Measurements from ENCODE around the gene FNDC8.
"Not testable (repeated sequence)": the region's sequence is repeated elsewhere in the genome, so short reads cannot be mapped to it uniquely, and the experiment has no call there.

FNDC8 gene

GRCh38 chr17:35095741-35096140 is 25.7 kb upstream of the FNDC8 start:
- DNase-seq = no peak

GRCh38 chr17:35097776-35098175 is 23.6 kb upstream of the FNDC8 start:
- DNase-seq = no peak

DNA sequence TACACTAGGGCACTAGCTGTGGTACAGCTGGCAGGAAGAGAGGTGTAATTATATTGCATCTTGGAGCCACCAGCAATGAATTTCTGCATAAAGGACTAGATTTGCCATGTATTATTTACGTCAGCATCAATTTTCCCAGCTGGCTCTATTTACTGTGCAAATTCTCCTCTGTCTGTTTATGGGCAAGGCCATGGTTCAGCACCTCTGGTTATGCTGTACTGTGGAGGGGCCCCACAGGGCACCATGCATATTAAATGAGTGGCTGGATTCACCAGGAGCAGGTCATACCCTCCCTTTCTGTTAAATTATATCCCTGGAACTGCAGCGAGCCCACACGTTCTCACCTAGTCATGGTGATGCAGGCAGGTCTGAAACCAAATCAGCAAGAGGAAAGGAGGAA is 21.5 kb upstream of the FNDC8 start:
- DNase-seq = peak; percentile 98

- no peak for DNase-seq
Measured at GRCh38 chr17:35101036-35101435, 20.4 kb upstream of the FNDC8 start.

DNA sequence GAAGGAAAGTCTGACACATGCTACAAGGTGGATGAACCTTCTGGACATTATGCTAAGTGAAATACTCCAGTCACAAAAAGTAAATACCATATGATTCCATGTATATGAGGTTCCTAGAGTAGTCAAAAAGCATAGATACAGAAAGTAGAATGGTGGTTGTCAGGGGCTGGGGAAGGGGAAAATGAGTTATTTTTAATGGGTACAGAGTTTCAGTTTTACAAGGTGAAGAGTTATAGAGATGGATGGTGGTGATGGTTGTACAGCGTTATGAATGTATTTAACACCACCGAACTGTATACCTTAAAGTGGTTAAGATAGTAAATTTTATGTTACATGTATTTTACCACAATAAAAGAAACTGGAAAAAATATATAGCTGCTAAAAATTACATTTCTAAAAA is 19.7 kb upstream of the FNDC8 start:
- no peak for DNase-seq

- no peak for DNase-seq
Measured at GRCh38 chr17:35103271-35103670, 18.1 kb upstream of the FNDC8 start.

GRCh38 chr17:35104844-35105450 is 16.5 kb upstream of the FNDC8 start:
- DNase-seq = no peak

DNA sequence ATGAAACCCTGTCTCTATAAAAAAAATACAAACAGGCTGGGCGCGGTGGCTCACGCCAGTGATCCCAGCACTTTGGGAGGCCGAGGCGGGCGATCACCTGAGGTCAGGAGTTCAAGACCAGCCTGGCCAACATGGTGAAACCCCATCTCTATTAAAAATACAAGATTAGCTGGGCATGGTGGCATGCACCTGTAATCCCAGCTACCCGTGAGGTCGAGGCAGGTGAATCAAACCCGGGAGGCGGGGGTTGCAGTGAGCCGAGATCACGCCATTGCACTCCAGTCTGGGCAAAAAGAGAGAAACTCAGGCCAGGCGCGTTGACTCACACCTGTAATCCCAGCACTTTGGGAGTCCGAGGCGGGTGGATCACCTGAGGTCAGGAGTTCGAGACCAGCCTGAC is 10.6 kb upstream of the FNDC8 start:
- DNase-seq = not testable (repeated sequence)

DNA sequence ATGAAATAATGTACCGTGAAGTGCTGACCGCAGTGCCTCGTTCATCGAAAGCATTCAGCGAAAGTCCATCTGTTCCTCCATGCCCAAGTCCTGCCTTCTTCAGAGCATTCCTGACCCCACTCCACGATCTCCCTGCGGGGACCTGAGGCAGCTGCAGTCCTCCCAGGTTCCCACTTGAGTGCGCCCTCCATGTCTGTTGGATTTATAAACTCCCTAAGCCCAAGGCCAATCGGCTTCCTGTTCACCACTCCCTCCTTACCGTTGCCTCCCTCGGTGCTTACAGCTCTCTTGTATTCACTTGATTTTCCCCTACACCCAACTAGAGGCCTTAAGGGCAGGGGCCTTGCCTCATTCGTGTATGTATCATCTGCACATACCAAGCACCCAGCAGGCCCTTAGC is 4.6 kb upstream of the FNDC8 start:
- peak; percentile 78 for DNase-seq

- peak; percentile 81 for DNase-seq
Measured at GRCh38 chr17:35117984-35118383, 3.4 kb upstream of the FNDC8 start.

DNA sequence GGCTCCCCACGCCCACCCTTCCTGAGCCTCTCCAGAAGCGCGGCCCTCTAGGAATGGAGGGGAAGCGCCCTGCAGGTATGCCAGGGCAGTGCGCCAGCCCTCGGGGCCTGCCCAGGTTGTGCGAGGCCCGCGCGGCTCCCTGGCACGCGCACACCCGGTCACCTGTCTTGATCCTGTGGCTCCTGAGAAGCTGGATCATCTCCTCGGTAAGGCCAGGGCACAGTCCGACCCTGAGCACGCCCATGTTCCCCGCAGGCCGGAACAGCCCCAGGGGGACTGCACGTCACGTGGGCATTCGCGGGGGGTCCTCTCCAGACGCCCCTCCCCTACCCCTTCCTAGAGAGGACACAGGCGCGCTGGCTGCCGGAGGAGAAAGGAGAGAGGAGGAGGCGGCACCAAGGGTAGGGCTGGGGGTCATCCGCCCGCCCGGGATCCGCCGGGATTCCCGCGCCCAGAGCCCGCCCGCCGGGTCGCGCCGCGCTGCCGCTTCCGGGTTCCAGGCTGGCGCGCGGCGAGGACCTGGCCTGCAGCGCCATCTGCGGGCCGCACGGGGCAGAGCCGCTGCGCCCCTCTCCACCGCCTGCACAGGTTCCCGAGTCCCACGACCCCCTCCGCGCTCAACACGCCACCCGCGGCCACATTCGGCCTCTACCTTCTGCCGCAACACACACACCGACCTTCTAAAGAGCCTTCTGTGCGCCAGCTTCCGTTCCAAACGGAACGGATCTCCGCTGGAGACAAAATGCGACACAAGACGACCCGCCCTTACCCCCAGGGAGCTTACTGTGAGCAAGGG is 1.8 kb upstream of the FNDC8 start, which contains the start of gene RAD51D:
Gene RAD51D (minus strand): TSS at position 491 of the 796 bp plus-strand sequence. CDS start 247 bp downstream, at position 244.
- DNase-seq = peak; percentile 98

GRCh38 chr17:35127751-35128514 is 6.5 kb downstream of the FNDC8 start:
- DNase-seq = no peak

- DNase-seq = no peak
Measured at GRCh38 chr17:35129154-35129972, 7.9 kb downstream of the FNDC8 start.

GRCh38 chr17:35129973-35130351 is 8.5 kb downstream of the FNDC8 start:
- no peak for DNase-seq

GRCh38 chr17:35130392-35130791 is 9.0 kb downstream of the FNDC8 start:
- no peak for DNase-seq

GRCh38 chr17:35132099-35132498 is 10.7 kb downstream of the FNDC8 start:
- no peak for DNase-seq

- no peak for DNase-seq
Measured at GRCh38 chr17:35132816-35133550, 11.6 kb downstream of the FNDC8 start.

- DNase-seq = no peak
Measured at GRCh38 chr17:35135322-35135721, 13.9 kb downstream of the FNDC8 start.

- no peak for DNase-seq
Measured at GRCh38 chr17:35138218-35138617, 16.8 kb downstream of the FNDC8 start.

DNA sequence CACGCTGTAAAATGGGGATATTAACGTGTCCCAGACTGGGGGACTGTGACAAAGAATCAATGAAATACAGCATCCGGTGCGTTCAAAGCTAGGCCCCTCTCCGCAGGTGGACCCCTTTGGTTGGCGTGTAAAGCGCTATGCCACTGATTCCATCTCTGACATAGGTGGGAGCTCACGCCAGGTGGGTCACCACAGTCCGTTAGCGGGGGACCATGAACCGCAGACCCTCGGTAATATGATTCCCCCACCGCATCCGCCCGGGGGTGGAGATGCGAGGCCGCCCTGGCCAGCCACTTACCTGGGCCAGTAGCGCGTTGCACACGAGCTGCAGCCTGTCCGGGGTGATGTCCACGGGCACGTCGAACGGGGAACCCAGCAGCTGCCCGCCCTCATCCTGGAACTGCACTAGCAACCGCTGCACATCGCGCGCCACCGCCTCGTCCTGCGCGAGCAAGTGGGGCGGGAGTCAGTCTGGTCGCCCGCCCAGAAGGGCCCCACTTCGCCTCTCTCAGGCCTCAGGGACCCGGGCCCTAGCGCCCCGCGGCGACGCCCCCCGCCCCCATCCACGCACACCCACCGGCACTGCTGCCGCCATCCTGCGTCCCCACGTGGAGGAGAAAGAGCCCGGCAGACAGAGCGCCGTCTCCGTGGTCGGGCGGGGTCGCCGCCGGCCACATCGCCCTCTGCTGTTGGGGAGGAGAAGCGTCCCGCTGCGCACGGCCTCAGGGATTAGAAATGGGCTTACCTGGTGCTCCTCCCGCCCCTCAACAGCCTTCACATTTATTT is 20.5 kb downstream of the FNDC8 start, which contains the start of gene NLE1:
Gene NLE1 (minus strand): TSS at position 623 of the 786 bp plus-strand sequence. CDS start 28 bp downstream, at position 595.
- DNase-seq = peak; percentile 93

GRCh38 chr17:35142467-35142796 is 21.0 kb downstream of the FNDC8 start:
- DNase-seq = no peak
